GM12865 (cell line): ENCODE results near the gene DPYD.

Experiments used
- DNase-seq: peaks from one replicate; pipeline ENCODE4 v3.0.0; 2010; ENCODE audit warnings: low read depth
- H3K4me3 ChIP-seq: 2 replicates; pipeline ENCODE4 v1.5.1; 2011; ENCODE audit warnings: mild to moderate bottlenecking, low read depth, low read length, control low read depth
- TF ChIP-seq, protein P1 (sequence below): IDR thresholded peaks from 2 replicates; pipeline ENCODE4 v1.5.1; 2011; ENCODE audit warnings: low read length, control low read depth, low read depth, inconsistent platforms; ENCODE audit not compliant: insufficient read depth; ENCODE audit errors: missing control alignments

Gene DPYD

DNA sequence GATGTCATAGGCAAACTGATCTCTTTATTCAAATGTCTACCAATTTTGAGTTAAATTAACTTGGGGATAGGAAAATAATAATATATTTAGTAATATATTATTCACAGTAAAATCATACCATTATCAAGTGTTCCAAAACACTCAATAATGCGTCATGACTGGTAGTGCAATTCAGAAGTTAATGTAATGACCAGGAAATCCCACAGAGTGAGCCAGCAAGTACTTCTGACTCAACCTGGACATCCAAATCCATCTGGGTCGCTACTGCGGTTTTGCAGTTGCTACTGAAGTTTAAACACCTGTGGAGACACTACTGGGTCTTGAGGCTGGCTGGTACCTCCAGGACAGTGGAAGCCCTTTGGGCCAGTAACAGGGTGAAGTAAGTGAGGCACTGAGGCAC is 44.8 kb downstream of the DPYD start:
- no peak for DNase-seq
- TF ChIP-seq, protein P1, sequence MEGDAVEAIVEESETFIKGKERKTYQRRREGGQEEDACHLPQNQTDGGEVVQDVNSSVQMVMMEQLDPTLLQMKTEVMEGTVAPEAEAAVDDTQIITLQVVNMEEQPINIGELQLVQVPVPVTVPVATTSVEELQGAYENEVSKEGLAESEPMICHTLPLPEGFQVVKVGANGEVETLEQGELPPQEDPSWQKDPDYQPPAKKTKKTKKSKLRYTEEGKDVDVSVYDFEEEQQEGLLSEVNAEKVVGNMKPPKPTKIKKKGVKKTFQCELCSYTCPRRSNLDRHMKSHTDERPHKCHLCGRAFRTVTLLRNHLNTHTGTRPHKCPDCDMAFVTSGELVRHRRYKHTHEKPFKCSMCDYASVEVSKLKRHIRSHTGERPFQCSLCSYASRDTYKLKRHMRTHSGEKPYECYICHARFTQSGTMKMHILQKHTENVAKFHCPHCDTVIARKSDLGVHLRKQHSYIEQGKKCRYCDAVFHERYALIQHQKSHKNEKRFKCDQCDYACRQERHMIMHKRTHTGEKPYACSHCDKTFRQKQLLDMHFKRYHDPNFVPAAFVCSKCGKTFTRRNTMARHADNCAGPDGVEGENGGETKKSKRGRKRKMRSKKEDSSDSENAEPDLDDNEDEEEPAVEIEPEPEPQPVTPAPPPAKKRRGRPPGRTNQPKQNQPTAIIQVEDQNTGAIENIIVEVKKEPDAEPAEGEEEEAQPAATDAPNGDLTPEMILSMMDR = no peak
- no peak overlapping the region for H3K4me3 ChIP-seq

DNA sequence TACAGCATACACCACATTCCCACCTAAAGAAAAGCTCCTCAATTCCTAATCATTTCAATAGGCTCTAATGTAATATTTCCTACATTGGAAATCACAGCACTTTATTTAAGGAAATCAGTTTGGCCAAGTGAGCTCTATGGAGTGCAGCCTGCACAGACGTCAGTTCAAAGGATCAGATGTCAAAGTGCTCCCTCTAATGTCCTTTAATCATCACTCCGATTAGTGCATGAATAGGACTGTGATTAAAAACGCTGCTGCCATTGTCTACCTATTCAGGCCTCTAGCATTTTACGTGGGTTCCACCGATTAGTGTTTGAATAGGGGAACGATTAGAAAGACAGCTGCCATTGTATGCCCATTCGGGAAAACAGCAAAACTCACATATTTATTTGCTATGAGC is 50.2 kb downstream of the DPYD start:
- TF ChIP-seq, protein P1 = no peak
- no peak for DNase-seq
- no peak overlapping the region for H3K4me3 ChIP-seq

DNA sequence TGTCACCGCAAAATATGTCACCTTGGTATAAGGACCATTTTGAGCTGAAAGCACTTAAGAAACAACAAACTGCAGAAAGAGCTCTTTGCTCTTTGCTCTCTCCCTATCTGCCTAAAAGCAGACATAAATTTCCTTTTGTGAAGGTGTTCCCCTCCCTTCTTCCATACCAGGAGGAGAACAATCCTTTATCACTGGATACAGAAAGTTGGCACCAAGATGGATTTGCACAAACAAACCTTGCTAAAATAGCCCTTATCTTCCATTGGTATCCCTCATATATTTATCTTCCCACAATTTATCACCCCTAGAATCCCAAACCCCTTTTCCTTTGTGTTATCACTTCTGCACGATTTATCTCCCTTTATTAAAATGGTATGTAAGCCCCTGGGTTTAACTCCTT is 51.4 kb downstream of the DPYD start:
- DNase-seq = no peak
- H3K4me3 ChIP-seq = no peak overlapping the region
- TF ChIP-seq, protein P1 = no peak

DNA sequence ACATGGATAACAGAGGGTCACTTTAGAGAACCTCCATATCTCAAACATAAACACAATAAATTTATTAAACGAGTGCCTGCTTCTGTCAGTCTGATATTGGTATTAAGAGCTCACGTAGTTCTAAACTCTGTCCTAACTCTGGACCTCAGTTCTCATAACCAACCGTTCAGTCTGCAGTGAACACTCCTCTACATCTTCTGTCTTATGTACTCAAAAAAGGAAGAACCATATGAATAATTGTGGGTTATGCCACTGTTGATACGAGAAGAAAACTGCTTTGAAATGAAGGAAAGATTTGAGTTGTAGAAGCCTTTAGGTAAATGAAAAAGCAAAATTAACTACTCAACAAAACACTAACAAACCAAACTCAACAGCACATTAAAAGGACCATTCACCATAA is 53.7 kb downstream of the DPYD start:
- TF ChIP-seq, protein P1 = no peak
- no peak for DNase-seq
- H3K4me3 ChIP-seq = no peak overlapping the region

DNA sequence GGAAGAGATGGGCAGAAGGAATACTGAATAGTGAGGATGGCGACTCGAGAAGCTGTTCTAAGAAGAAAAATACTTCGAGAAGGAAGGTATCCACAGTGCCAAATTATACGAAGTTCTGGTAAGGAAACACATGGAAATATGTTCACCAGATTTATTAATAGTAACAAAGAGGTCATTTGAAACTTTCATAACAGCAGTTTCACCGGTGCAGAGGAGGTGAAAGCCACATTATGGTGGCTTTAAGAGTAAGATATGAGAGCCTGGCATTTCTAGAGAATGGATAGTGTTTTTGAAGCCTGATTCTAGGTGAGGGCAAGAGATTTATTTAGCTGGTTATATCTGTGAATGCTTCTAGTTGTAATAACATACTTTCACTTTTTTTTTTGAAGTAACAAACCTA is 56.2 kb downstream of the DPYD start:
- H3K4me3 ChIP-seq = no peak overlapping the region
- TF ChIP-seq, protein P1 = no peak
- DNase-seq = no peak

DNA sequence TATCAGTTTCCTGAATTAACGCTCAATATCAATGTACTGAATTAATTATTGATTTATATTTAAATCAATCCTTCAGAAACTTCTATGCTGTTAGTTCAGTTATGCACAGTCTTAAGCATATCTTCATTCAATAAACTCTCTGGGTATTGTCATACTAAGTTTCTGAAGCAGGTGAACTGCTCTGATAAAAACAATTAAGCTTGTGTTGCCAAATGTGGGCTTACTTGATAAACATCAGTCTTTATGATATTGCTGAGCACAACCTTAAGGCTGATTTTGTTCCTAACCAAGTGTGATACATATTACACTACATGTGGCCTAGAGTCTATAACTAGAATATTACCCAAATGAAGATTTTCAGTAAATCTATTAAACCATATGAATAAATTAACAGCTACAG is 67.6 kb downstream of the DPYD start:
- TF ChIP-seq, protein P1 = no peak
- DNase-seq = no peak
- no peak overlapping the region for H3K4me3 ChIP-seq
